Measurements from ENCODE around the gene PRKAG2.

DNA sequence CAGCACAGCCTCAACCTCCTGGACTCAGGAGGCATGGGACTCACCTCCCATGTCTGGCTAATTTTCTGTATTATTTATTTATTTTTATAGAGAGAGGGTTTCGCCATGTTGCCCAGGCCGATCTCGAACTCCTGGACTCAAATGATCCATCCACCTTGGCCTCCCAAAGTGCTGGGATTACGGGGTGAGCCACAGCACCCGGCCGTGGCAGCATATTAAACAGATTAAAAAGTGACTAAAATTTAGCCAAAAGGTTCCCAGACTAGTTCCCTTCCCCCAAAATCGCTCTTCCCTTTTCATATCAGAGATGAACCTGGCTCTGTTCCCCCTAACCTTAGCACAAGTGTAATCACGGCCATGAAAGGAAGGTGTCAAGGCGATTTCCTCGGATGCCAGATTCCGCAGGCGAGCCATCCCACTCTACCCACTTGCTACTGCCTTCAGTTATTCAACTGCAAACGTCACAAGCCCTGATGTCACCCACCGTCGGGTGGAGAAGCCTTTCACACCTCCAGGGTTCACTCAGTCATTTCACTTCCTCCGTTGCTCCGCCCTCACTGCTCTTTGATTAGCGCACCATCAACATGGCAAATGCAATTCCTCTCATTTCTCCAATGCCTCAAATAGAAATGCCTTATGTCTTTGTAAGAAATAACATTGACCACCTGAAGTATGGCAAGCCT is 252.5 kb downstream of the PRKAG2 start:
- TF ChIP-seq, protein P1, sequence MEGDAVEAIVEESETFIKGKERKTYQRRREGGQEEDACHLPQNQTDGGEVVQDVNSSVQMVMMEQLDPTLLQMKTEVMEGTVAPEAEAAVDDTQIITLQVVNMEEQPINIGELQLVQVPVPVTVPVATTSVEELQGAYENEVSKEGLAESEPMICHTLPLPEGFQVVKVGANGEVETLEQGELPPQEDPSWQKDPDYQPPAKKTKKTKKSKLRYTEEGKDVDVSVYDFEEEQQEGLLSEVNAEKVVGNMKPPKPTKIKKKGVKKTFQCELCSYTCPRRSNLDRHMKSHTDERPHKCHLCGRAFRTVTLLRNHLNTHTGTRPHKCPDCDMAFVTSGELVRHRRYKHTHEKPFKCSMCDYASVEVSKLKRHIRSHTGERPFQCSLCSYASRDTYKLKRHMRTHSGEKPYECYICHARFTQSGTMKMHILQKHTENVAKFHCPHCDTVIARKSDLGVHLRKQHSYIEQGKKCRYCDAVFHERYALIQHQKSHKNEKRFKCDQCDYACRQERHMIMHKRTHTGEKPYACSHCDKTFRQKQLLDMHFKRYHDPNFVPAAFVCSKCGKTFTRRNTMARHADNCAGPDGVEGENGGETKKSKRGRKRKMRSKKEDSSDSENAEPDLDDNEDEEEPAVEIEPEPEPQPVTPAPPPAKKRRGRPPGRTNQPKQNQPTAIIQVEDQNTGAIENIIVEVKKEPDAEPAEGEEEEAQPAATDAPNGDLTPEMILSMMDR (conservative IDR thresholded peaks at IDR 0.05; ENCODE audit: low read length): no peak
- TF ChIP-seq EZH2phosphoT487 (IDR thresholded peaks at IDR 0.05; ENCODE audit: borderline replicate concordance): no peak
